HEK293 (cell line): Measurements from ENCODE around the gene PTPRN.

Experiments
- GLIS2 ChIP-seq: fragments of 450-650 bp; formaldehyde crosslinking; IDR thresholded peaks from 2 replicates; pipeline ENCODE4 v1.5.1; 2016; ENCODE audit warnings: missing biosample characterization, missing genetic modification characterization
- KLF1 ChIP-seq: fragments of 450-650 bp; formaldehyde crosslinking; IDR thresholded peaks from 2 replicates; pipeline ENCODE4 v1.5.1; 2016; ENCODE audit warnings: missing biosample characterization, missing genetic modification characterization
- KLF9 ChIP-seq: fragments of 450-650 bp; formaldehyde crosslinking; IDR thresholded peaks from 2 replicates; pipeline ENCODE4 v1.5.1; 2016; ENCODE audit warnings: missing biosample characterization, missing genetic modification characterization, low read depth
- OVOL3 ChIP-seq: fragments of 450-650 bp; formaldehyde crosslinking; IDR thresholded peaks from 2 replicates; pipeline ENCODE4 v1.5.1; 2016; ENCODE audit warnings: missing biosample characterization, missing genetic modification characterization
- SP2 ChIP-seq: fragments of 450-650 bp; formaldehyde crosslinking; IDR thresholded peaks from 2 replicates; pipeline ENCODE4 v1.5.1; 2016; ENCODE audit warnings: missing biosample characterization, missing genetic modification characterization
- SP3 ChIP-seq: fragments of 450-650 bp; formaldehyde crosslinking; IDR thresholded peaks from 2 replicates; pipeline ENCODE4 v1.5.1; 2016; ENCODE audit warnings: missing biosample characterization, missing genetic modification characterization
- TSHZ1 ChIP-seq: fragments of 450-650 bp; formaldehyde crosslinking; IDR thresholded peaks from 2 replicates; pipeline ENCODE4 v1.5.1; 2016; ENCODE audit warnings: missing biosample characterization, missing genetic modification characterization, borderline replicate concordance
- ZFP3 ChIP-seq: fragments of 450-650 bp; formaldehyde crosslinking; IDR thresholded peaks from 2 replicates; pipeline ENCODE4 v1.5.1; 2016; ENCODE audit warnings: low read depth, missing biosample characterization, missing genetic modification characterization
- ZFP69B ChIP-seq: fragments of 450-650 bp; formaldehyde crosslinking; IDR thresholded peaks from 2 replicates; pipeline ENCODE4 v1.5.1; 2016; ENCODE audit warnings: missing biosample characterization, missing genetic modification characterization
- ZNF121 ChIP-seq: fragments of 450-650 bp; formaldehyde crosslinking; IDR thresholded peaks from 2 replicates; pipeline ENCODE4 v1.5.1; 2016; ENCODE audit warnings: missing biosample characterization, missing genetic modification characterization
- ZNF133 ChIP-seq: fragments of 450-650 bp; formaldehyde crosslinking; IDR thresholded peaks from 2 replicates; pipeline ENCODE4 v1.5.1; 2016; ENCODE audit warnings: missing biosample characterization, missing genetic modification characterization
- ZNF202 ChIP-seq: fragments of 450-650 bp; formaldehyde crosslinking; IDR thresholded peaks from 2 replicates; pipeline ENCODE4 v1.5.1; 2016; ENCODE audit warnings: missing biosample characterization, missing genetic modification characterization, borderline replicate concordance
- ZNF350 ChIP-seq: fragments of 450-650 bp; formaldehyde crosslinking; IDR thresholded peaks from 2 replicates; pipeline ENCODE4 v1.5.0; 2017; ENCODE audit warnings: missing biosample characterization, mild to moderate bottlenecking, missing genetic modification characterization
- ZNF366 ChIP-seq: fragments of 450-650 bp; formaldehyde crosslinking; conservative IDR thresholded peaks from 2 replicates; pipeline ENCODE4 v1.5.1; 2016; ENCODE audit warnings: missing biosample characterization, missing genetic modification characterization
- ZNF416 ChIP-seq: fragments of 450-650 bp; formaldehyde crosslinking; IDR thresholded peaks from 2 replicates; pipeline ENCODE4 v1.5.1; 2016; ENCODE audit warnings: missing biosample characterization, missing genetic modification characterization
- ZNF423 ChIP-seq: fragments of 450-650 bp; formaldehyde crosslinking; IDR thresholded peaks from 2 replicates; pipeline ENCODE4 v1.5.1; 2016; ENCODE audit warnings: missing biosample characterization, missing genetic modification characterization
- ZNF555 ChIP-seq: fragments of 450-650 bp; formaldehyde crosslinking; conservative IDR thresholded peaks from 2 replicates; pipeline ENCODE4 v1.5.1; 2017; ENCODE audit warnings: missing biosample characterization, mild to moderate bottlenecking, missing genetic modification characterization, inconsistent platforms
- ZNF600 ChIP-seq: fragments of 450-650 bp; formaldehyde crosslinking; IDR thresholded peaks from 2 replicates; pipeline ENCODE4 v1.5.1; 2016; ENCODE audit warnings: missing biosample characterization, missing genetic modification characterization
- ZNF768 ChIP-seq: fragments of 450-650 bp; formaldehyde crosslinking; IDR thresholded peaks from 2 replicates; pipeline ENCODE4 v1.5.1; 2018; ENCODE audit warnings: missing biosample characterization, mild to moderate bottlenecking, missing genetic modification characterization
- TF ChIP-seq, protein P1 (sequence below): fragments of 450-650 bp; formaldehyde crosslinking; IDR thresholded peaks from 2 replicates; pipeline ENCODE4 v1.5.1; 2016; ENCODE audit warnings: missing biosample characterization, missing genetic modification characterization
- TF ChIP-seq, protein P2 (sequence below): fragments of 450-650 bp; formaldehyde crosslinking; IDR thresholded peaks from 2 replicates; pipeline ENCODE4 v1.5.1; 2016; ENCODE audit warnings: missing biosample characterization, missing genetic modification characterization
- TF ChIP-seq, protein P3 (sequence below): fragments of 450-650 bp; formaldehyde crosslinking; IDR thresholded peaks from 2 replicates; pipeline ENCODE4 v1.5.1; 2016; ENCODE audit warnings: missing biosample characterization, missing genetic modification characterization
- TF ChIP-seq, protein P4 (sequence below): fragments of 450-650 bp; formaldehyde crosslinking; IDR thresholded peaks from 2 replicates; pipeline ENCODE4 v1.5.1; 2016; ENCODE audit warnings: missing biosample characterization, missing genetic modification characterization
- TF ChIP-seq, protein P5 (sequence below): fragments of 450-650 bp; formaldehyde crosslinking; IDR thresholded peaks from 2 replicates; pipeline ENCODE4 v1.5.1; 2016; ENCODE audit warnings: missing biosample characterization, missing genetic modification characterization

The PTPRN gene

GRCh38 chr2:219358170-219359075 is 49.2 kb upstream of the PTPRN start (continued):
- TF ChIP-seq GLIS2 (peak; percentile 78), ZFP3 (tag by site-specific recombination) (no peak), ZNF768 (tag by site-specific recombination) (no peak), OVOL3 (tag by site-specific recombination) (no peak), ZNF366 (tag by site-specific recombination) (no peak), SP2 (tag by site-specific recombination) (peak; percentile 61), ZNF133 (tag by site-specific recombination) (no peak), ZNF423 (tag by site-specific recombination) (peak; percentile 66), ZNF600 (tag by site-specific recombination) (0 out of 2 replicates have a peak, but pooled peaks have one; percentile 30), KLF1 (tag by site-specific recombination) (no peak), ZFP69B (peak; percentile 69; the same call in 1 of the 2 replicates), KLF9 (tag by site-specific recombination) (no peak), TSHZ1 (tag by site-specific recombination) (no peak), SP3 (tag by site-specific recombination) (0 out of 2 replicates have a peak, but pooled peaks have one; percentile 39), ZNF416 (tag by site-specific recombination) (no peak), ZNF121 (tag by site-specific recombination) (no peak), ZNF555 (tag by site-specific recombination) (no peak), ZNF202 (tag by site-specific recombination) (no peak), ZNF350 (tag by site-specific recombination) (no peak)
- TF ChIP-seq, protein P1, sequence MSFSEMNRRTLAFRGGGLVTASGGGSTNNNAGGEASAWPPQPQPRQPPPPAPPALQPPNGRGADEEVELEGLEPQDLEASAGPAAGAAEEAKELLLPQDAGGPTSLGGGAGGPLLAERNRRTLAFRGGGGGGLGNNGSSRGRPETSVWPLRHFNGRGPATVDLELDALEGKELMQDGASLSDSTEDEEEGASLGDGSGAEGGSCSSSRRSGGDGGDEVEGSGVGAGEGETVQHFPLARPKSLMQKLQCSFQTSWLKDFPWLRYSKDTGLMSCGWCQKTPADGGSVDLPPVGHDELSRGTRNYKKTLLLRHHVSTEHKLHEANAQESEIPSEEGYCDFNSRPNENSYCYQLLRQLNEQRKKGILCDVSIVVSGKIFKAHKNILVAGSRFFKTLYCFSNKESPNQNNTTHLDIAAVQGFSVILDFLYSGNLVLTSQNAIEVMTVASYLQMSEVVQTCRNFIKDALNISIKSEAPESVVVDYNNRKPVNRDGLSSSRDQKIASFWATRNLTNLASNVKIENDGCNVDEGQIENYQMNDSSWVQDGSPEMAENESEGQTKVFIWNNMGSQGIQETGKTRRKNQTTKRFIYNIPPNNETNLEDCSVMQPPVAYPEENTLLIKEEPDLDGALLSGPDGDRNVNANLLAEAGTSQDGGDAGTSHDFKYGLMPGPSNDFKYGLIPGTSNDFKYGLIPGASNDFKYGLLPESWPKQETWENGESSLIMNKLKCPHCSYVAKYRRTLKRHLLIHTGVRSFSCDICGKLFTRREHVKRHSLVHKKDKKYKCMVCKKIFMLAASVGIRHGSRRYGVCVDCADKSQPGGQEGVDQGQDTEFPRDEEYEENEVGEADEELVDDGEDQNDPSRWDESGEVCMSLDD (tag by site-specific recombination): no peak
- TF ChIP-seq, protein P2, sequence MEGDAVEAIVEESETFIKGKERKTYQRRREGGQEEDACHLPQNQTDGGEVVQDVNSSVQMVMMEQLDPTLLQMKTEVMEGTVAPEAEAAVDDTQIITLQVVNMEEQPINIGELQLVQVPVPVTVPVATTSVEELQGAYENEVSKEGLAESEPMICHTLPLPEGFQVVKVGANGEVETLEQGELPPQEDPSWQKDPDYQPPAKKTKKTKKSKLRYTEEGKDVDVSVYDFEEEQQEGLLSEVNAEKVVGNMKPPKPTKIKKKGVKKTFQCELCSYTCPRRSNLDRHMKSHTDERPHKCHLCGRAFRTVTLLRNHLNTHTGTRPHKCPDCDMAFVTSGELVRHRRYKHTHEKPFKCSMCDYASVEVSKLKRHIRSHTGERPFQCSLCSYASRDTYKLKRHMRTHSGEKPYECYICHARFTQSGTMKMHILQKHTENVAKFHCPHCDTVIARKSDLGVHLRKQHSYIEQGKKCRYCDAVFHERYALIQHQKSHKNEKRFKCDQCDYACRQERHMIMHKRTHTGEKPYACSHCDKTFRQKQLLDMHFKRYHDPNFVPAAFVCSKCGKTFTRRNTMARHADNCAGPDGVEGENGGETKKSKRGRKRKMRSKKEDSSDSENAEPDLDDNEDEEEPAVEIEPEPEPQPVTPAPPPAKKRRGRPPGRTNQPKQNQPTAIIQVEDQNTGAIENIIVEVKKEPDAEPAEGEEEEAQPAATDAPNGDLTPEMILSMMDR: no peak; the same call in 1 of the 2 replicates
- TF ChIP-seq, protein P3, sequence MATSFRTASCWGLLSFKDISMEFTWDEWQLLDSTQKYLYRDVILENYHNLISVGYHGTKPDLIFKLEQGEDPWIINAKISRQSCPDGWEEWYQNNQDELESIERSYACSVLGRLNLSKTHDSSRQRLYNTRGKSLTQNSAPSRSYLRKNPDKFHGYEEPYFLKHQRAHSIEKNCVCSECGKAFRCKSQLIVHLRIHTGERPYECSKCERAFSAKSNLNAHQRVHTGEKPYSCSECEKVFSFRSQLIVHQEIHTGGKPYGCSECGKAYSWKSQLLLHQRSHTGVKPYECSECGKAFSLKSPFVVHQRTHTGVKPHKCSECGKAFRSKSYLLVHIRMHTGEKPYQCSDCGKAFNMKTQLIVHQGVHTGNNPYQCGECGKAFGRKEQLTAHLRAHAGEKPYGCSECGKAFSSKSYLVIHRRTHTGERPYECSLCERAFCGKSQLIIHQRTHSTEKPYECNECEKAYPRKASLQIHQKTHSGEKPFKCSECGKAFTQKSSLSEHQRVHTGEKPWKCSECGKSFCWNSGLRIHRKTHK: no peak
- TF ChIP-seq, protein P4, sequence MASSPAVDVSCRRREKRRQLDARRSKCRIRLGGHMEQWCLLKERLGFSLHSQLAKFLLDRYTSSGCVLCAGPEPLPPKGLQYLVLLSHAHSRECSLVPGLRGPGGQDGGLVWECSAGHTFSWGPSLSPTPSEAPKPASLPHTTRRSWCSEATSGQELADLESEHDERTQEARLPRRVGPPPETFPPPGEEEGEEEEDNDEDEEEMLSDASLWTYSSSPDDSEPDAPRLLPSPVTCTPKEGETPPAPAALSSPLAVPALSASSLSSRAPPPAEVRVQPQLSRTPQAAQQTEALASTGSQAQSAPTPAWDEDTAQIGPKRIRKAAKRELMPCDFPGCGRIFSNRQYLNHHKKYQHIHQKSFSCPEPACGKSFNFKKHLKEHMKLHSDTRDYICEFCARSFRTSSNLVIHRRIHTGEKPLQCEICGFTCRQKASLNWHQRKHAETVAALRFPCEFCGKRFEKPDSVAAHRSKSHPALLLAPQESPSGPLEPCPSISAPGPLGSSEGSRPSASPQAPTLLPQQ (tag by site-specific recombination): peak; percentile 78; the same call in 1 of the 2 replicates
- TF ChIP-seq, protein P5, sequence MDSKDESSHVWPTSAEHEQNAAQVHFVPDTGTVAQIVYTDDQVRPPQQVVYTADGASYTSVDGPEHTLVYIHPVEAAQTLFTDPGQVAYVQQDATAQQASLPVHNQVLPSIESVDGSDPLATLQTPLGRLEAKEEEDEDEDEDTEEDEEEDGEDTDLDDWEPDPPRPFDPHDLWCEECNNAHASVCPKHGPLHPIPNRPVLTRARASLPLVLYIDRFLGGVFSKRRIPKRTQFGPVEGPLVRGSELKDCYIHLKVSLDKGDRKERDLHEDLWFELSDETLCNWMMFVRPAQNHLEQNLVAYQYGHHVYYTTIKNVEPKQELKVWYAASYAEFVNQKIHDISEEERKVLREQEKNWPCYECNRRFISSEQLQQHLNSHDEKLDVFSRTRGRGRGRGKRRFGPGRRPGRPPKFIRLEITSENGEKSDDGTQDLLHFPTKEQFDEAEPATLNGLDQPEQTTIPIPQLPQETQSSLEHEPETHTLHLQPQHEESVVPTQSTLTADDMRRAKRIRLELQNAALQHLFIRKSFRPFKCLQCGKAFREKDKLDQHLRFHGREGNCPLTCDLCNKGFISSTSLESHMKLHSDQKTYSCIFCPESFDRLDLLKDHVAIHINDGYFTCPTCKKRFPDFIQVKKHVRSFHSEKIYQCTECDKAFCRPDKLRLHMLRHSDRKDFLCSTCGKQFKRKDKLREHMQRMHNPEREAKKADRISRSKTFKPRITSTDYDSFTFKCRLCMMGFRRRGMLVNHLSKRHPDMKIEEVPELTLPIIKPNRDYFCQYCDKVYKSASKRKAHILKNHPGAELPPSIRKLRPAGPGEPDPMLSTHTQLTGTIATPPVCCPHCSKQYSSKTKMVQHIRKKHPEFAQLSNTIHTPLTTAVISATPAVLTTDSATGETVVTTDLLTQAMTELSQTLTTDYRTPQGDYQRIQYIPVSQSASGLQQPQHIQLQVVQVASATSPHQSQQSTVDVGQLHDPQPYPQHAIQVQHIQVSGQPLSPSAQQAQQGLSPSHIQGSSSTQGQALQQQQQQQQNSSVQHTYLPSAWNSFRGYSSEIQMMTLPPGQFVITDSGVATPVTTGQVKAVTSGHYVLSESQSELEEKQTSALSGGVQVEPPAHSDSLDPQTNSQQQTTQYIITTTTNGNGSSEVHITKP (tag by site-specific recombination): peak; percentile 41; the same call in 1 of the 2 replicates
